CD4-positive, alpha-beta T cell (primary cell): ENCODE results near the gene KIF7. TPM values are rescaled to one million over a fixed set of nuclear protein-coding genes. Genes with fewer than 3 reads are reported as not detected.

Experiments used
- ATAC-seq: fragments of 200-7000 bp; cut with Tn5 transposase; one replicate; pipeline ENCODE4 v1.10.0; 2022; ENCODE audit warnings: mild to moderate bottlenecking; ENCODE audit not compliant: poor library complexity
- CTCF ChIA-PET: fragments of 350-600 bp; sonication (Branson Sonifier 250); formaldehyde crosslinking; loops from one replicate; lab custom pipeline; 2021; ENCODE audit warnings: antibody characterized with exemption, inconsistent platforms; lab: Charles Lee
- POLR2A ChIA-PET: fragments of 350-600 bp; sonication (Branson Sonifier 250); formaldehyde crosslinking; loops from one replicate; lab custom pipeline; 2021; ENCODE audit warnings: antibody characterized with exemption, inconsistent platforms; lab: Charles Lee
- DNase-seq, 14 experiments: peaks; one replicate each; pipeline ENCODE4 v3.0.0-alpha.2; 2013 to 2020; ENCODE audit warnings: mixed read lengths in 2 of 14
- H3K27ac ChIP-seq, 2 donors: one replicate each; pipeline versions ENCODE4 v1.5.1 to v1.7.0; 2013; ENCODE audit warnings: low read length in 2 of 2, low read depth in 1 of 2, mild to moderate bottlenecking in 1 of 2
- H3K27me3 ChIP-seq, 2 experiments: 1 replicate in 1 of 2; 2 replicates in 1 of 2; pipeline versions ENCODE4 v1.6.1 to v1.7.0; 2013; ENCODE audit warnings: low read length in 2 of 2, control low read depth in 1 of 2, mild to moderate bottlenecking in 1 of 2, moderate library complexity in 1 of 2; ENCODE audit not compliant: insufficient read depth in 2 of 2, control insufficient read depth in 1 of 2
- H3K36me3 ChIP-seq: one replicate; pipeline ENCODE4 v1.6.1; 2013; ENCODE audit warnings: low read length, control low read depth; ENCODE audit not compliant: insufficient read depth
- H3K4me1 ChIP-seq: one replicate; pipeline ENCODE4 v1.6.1; 2013; ENCODE audit warnings: low read length, control low read depth; ENCODE audit not compliant: insufficient read depth
- H3K4me3 ChIP-seq: one replicate; pipeline ENCODE4 v1.5.1; 2013; ENCODE audit warnings: mild to moderate bottlenecking, low read length, moderate library complexity
- H3K9me3 ChIP-seq, 2 experiments: 1 replicate in 1 of 2; 2 replicates in 1 of 2; pipeline versions ENCODE4 v1.6.1 to v1.7.0; 2013; ENCODE audit warnings: low read length in 2 of 2, mild to moderate bottlenecking in 2 of 2, control low read depth in 1 of 2, moderate library complexity in 1 of 2; ENCODE audit not compliant: control insufficient read depth in 1 of 2, insufficient read depth in 1 of 2
- H3K27ac Mint-ChIP-seq: one replicate; pipeline ENCODE4 v1.8.0; 2020; ENCODE audit warnings: mixed read lengths
- H3K27me3 Mint-ChIP-seq: one replicate; pipeline ENCODE4 v1.8.0; 2021; ENCODE audit warnings: mixed read lengths
- H3K36me3 Mint-ChIP-seq: one replicate; pipeline ENCODE4 v1.8.0; 2021; ENCODE audit warnings: low read depth, mixed read lengths
- H3K4me1 Mint-ChIP-seq: one replicate; pipeline ENCODE4 v1.8.0; 2021; ENCODE audit warnings: low read depth, mixed read lengths
- H3K4me3 Mint-ChIP-seq: one replicate; pipeline ENCODE4 v1.8.0; 2020; ENCODE audit warnings: mild to moderate bottlenecking, mixed read lengths
- H3K9me3 Mint-ChIP-seq: one replicate; pipeline ENCODE4 v1.8.0; 2020; ENCODE audit warnings: mixed read lengths
- intact Hi-C, 2 experiments: fragments of 100-400 bp; cut with DNase I in 1 of 2; cut with micrococcal nuclease in 1 of 2; formaldehyde crosslinking; loops; one replicate each; pipeline versions ENCODE4 v1.15.1 to v1.9.0; 2023 to 2025; cut with DNase I, micrococcal nuclease
- total RNA-seq, 174 experiments: library from RNA in 2 of 174; stranded (reverse) in 2 of 174; gene quantifications; one replicate each; pipeline ENCODE4 v1.2.3 and lab custom pipeline; 2021 to 2026
- TF ChIP-seq, protein P1 (sequence below): fragments of 200-600 bp; IDR thresholded peaks from one replicate; pipeline ENCODE4 v1.8.0; 2022; ENCODE audit warnings: antibody characterized with exemption, mild to moderate bottlenecking

KIF7 gene
- total RNA-seq, 2 experiments from 2014 or later = 0.08 to 0.20 TPM

- no peak overlapping the region for H3K4me3 Mint-ChIP-seq
- no peaks in the 10 kb centered on the region for H3K9me3 Mint-ChIP-seq
- CTCF ChIA-PET = no interaction called here
- TF ChIP-seq, protein P1, sequence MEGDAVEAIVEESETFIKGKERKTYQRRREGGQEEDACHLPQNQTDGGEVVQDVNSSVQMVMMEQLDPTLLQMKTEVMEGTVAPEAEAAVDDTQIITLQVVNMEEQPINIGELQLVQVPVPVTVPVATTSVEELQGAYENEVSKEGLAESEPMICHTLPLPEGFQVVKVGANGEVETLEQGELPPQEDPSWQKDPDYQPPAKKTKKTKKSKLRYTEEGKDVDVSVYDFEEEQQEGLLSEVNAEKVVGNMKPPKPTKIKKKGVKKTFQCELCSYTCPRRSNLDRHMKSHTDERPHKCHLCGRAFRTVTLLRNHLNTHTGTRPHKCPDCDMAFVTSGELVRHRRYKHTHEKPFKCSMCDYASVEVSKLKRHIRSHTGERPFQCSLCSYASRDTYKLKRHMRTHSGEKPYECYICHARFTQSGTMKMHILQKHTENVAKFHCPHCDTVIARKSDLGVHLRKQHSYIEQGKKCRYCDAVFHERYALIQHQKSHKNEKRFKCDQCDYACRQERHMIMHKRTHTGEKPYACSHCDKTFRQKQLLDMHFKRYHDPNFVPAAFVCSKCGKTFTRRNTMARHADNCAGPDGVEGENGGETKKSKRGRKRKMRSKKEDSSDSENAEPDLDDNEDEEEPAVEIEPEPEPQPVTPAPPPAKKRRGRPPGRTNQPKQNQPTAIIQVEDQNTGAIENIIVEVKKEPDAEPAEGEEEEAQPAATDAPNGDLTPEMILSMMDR = no peak
- no peaks in the 10 kb centered on the region for H3K36me3 Mint-ChIP-seq
- no peaks in the 10 kb centered on the region for H3K27me3 ChIP-seq
- no peak overlapping the region for H3K4me3 ChIP-seq
- ATAC-seq = no peak
- DNase-seq = no peak
- POLR2A ChIA-PET = no interaction called here
- H3K27ac Mint-ChIP-seq = no peak overlapping the region
- no peaks in the 10 kb centered on the region for H3K4me1 ChIP-seq
- intact Hi-C loops = no loop called here
- peaks cover 0 to 15% of the 10 kb centered on the region in 2 experiments for H3K9me3 ChIP-seq
- H3K27me3 Mint-ChIP-seq = no peaks in the 10 kb centered on the region
- H3K36me3 ChIP-seq = no peaks in the 10 kb centered on the region
- H3K27ac ChIP-seq = no peak overlapping the region
- H3K4me1 Mint-ChIP-seq = no peaks in the 10 kb centered on the region
These were observed 9.6 kb downstream of the KIF7 start for GRCh38 chr15:89645680-89646079.

DNA sequence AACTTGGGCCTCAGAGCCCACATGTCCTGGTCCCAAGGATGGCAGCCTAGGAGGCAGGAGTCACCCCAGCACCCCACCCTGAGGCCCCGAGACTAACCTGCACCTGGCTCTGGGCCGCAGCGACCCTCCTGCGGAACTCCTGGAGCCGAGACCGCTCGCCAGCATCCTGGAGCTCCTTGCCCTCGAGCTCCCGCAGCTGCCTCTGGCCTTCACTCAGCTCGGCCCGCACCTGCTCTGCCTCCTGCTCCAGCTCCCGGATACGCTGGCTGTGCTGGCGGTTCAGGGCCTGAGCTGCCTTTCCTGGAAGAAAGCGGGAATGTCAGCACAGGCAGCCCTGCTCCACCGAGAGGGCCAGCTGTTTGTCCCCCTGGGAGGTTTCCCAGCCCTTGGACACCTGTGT is 13.2 kb downstream of the KIF7 start:
- Mint-ChIP-seq H3K36me3 (no peaks in the 10 kb centered on the region), H3K27ac (no peak overlapping the region), H3K9me3 (no peaks in the 10 kb centered on the region), H3K4me3 (no peak overlapping the region), H3K27me3 (no peaks in the 10 kb centered on the region), H3K4me1 (no peaks in the 10 kb centered on the region)
- TF ChIP-seq, protein P1 = no peak
- no peaks in the 10 kb centered on the region for H3K36me3 ChIP-seq
- peaks cover 0 to under 1% of the 10 kb centered on the region in 2 experiments for H3K9me3 ChIP-seq
- no peaks in the 10 kb centered on the region for H3K4me1 ChIP-seq
- POLR2A ChIA-PET = no interaction called here
- CTCF ChIA-PET = no interaction called here
- no peak overlapping the region for H3K4me3 ChIP-seq
- no peak overlapping the region for H3K27ac ChIP-seq
- no peak for DNase-seq
- intact Hi-C loops = no loop called here
- no peak for ATAC-seq
- H3K27me3 ChIP-seq = no peaks in the 10 kb centered on the region

- H3K27ac Mint-ChIP-seq = no peak overlapping the region
- no peaks in the 10 kb centered on the region for H3K9me3 Mint-ChIP-seq
- no peak for ATAC-seq
- intact Hi-C loops = no loop called here
- H3K4me1 Mint-ChIP-seq = no peaks in the 10 kb centered on the region
- H3K27ac ChIP-seq = no peak overlapping the region
- H3K9me3 ChIP-seq = no peaks in the 10 kb centered on the region
- H3K4me3 ChIP-seq = no peak overlapping the region
- no peak overlapping the region for H3K4me3 Mint-ChIP-seq
- ChIA-PET CTCF (no interaction called here), POLR2A (no interaction called here)
- H3K4me1 ChIP-seq = no peaks in the 10 kb centered on the region
- H3K27me3 ChIP-seq = no peaks in the 10 kb centered on the region
- no peaks in the 10 kb centered on the region for H3K36me3 ChIP-seq
- no peaks in the 10 kb centered on the region for H3K27me3 Mint-ChIP-seq
- TF ChIP-seq, protein P1 = no peak
- H3K36me3 Mint-ChIP-seq = no peaks in the 10 kb centered on the region
- DNase-seq = no peak
These were observed 14.2 kb downstream of the KIF7 start for GRCh38 chr15:89641053-89641452.
